H9 (cell line): ENCODE data around the gene FADD. TPM values are rescaled to one million over a fixed set of nuclear protein-coding genes. Genes with fewer than 3 reads are reported as not detected.

Experiments
- DNase-seq: peaks from one replicate; pipeline ENCODE4 v3.0.0-alpha.2; 2017
- H2AFZ ChIP-seq: one replicate; pipeline ENCODE4 v1.6.1; 2013; ENCODE audit warnings: mild to moderate bottlenecking, low read length, control low read depth, moderate library complexity
- H2AK5ac ChIP-seq: 2 replicates; pipeline ENCODE4 v1.6.1; 2013; ENCODE audit warnings: low read length, control low read depth, mixed read lengths; ENCODE audit not compliant: insufficient read length
- H2BK120ac ChIP-seq: one replicate; pipeline ENCODE4 v1.6.1; 2013; ENCODE audit warnings: low read depth, mild to moderate bottlenecking, low read length, control low read depth, inconsistent platforms; ENCODE audit not compliant: poor library complexity, severe bottlenecking
- H2BK12ac ChIP-seq: 2 replicates; pipeline ENCODE4 v1.6.1; 2013; ENCODE audit warnings: low read length, control low read depth, mixed read lengths, low read depth; ENCODE audit not compliant: insufficient read length
- H2BK15ac ChIP-seq: 2 replicates; pipeline ENCODE4 v1.6.1; 2013; ENCODE audit warnings: low read depth, low read length, control low read depth
- H2BK20ac ChIP-seq: one replicate; pipeline ENCODE4 v1.6.1; 2013; ENCODE audit warnings: low read depth, mild to moderate bottlenecking, low read length, control low read depth, inconsistent platforms; ENCODE audit not compliant: poor library complexity, severe bottlenecking
- H2BK5ac ChIP-seq: 2 replicates; pipeline ENCODE4 v1.6.1; 2013; ENCODE audit warnings: low read length, control low read depth, mixed read lengths; ENCODE audit not compliant: insufficient read length
- H3K14ac ChIP-seq: 2 replicates; pipeline ENCODE4 v1.6.1; 2013; ENCODE audit warnings: low read length, control low read depth; ENCODE audit not compliant: insufficient read depth
- H3K18ac ChIP-seq: 2 replicates; pipeline ENCODE4 v1.6.1; 2013; ENCODE audit warnings: low read depth, mild to moderate bottlenecking, mixed read lengths, low read length, control low read depth; ENCODE audit not compliant: insufficient read length
- H3K23ac ChIP-seq: 2 replicates; pipeline ENCODE4 v1.6.1; 2013; ENCODE audit warnings: low read length, control low read depth, mixed read lengths, low read depth; ENCODE audit not compliant: insufficient read length
- H3K23me2 ChIP-seq: 2 replicates; pipeline ENCODE4 v1.6.1; 2013; ENCODE audit warnings: low read depth, mild to moderate bottlenecking, mixed read lengths, low read length, control low read depth; ENCODE audit not compliant: insufficient read length, poor library complexity, severe bottlenecking
- H3K27ac ChIP-seq: 2 replicates; pipeline ENCODE4 v1.5.1; 2013; ENCODE audit warnings: low read length, control low read depth, mixed read lengths, low read depth; ENCODE audit not compliant: insufficient read length
- H3K27me3 ChIP-seq: 2 replicates; pipeline ENCODE4 v1.6.1; 2013; ENCODE audit warnings: low read length, control low read depth, inconsistent platforms; ENCODE audit not compliant: insufficient read depth
- H3K4ac ChIP-seq: 2 replicates; pipeline ENCODE4 v1.6.1; 2013; ENCODE audit warnings: low read depth, mild to moderate bottlenecking, control low read depth, inconsistent platforms, low read length, moderate library complexity
- H3K4me1 ChIP-seq: 2 replicates; pipeline ENCODE4 v1.6.1; 2013; ENCODE audit warnings: low read length, control low read depth, inconsistent platforms; ENCODE audit not compliant: insufficient read depth
- H3K4me2 ChIP-seq: 2 replicates; pipeline ENCODE4 v1.6.1; 2013; ENCODE audit warnings: low read length, control low read depth, mixed read lengths; ENCODE audit not compliant: insufficient read length, insufficient read depth
- H3K56ac ChIP-seq: 2 replicates; pipeline ENCODE4 v1.6.1; 2013; ENCODE audit warnings: low read depth, mild to moderate bottlenecking, mixed read lengths, low read length, control low read depth; ENCODE audit not compliant: insufficient read length
- H3K79me1 ChIP-seq: 2 replicates; pipeline ENCODE4 v1.6.1; 2013; ENCODE audit warnings: low read depth, mild to moderate bottlenecking, moderate library complexity, low read length, control low read depth, inconsistent platforms; ENCODE audit not compliant: insufficient read depth, poor library complexity, severe bottlenecking
- H3K79me2 ChIP-seq: 2 replicates; pipeline ENCODE4 v1.6.1; 2013; ENCODE audit warnings: low read length, control low read depth, inconsistent platforms; ENCODE audit not compliant: insufficient read depth
- H3K9ac ChIP-seq: 2 replicates; pipeline ENCODE4 v1.6.1; 2013; ENCODE audit warnings: low read length, control low read depth, mixed read lengths; ENCODE audit not compliant: insufficient read length; ENCODE audit errors: extremely low read depth
- H3K9me3 ChIP-seq: one replicate; pipeline ENCODE4 v1.6.1; 2013; ENCODE audit warnings: low read depth, low read length, inconsistent platforms; ENCODE audit not compliant: control insufficient read depth
- H3T11ph ChIP-seq: one replicate; pipeline ENCODE4 v1.6.1; 2013; ENCODE audit warnings: mild to moderate bottlenecking, low read length, control low read depth, inconsistent platforms
- H4K20me1 ChIP-seq: one replicate; pipeline ENCODE4 v1.6.1; 2013; ENCODE audit not compliant: control insufficient read depth, insufficient read length, insufficient read depth
- H4K5ac ChIP-seq: 2 replicates; pipeline ENCODE4 v1.6.1; 2013; ENCODE audit warnings: low read depth, mild to moderate bottlenecking, mixed read lengths, low read length, control low read depth; ENCODE audit not compliant: insufficient read length
- H4K8ac ChIP-seq: replicated peaks from 2 replicates; pipeline ENCODE4 v1.6.1; 2013; ENCODE audit warnings: low read length, control low read depth, mixed read lengths, low read depth; ENCODE audit not compliant: insufficient read length
- H4K91ac ChIP-seq: 2 replicates; pipeline ENCODE4 v1.6.1; 2013; ENCODE audit warnings: low read depth, mild to moderate bottlenecking, moderate library complexity, mixed read lengths, low read length, control low read depth; ENCODE audit not compliant: insufficient read length
- H3K27ac Mint-ChIP-seq, 3 experiments: 2 replicates in 2 of 3; 3 replicates in 1 of 3; pipeline ENCODE4 v1.8.0; 2020 to 2021; ENCODE audit warnings: mixed read lengths in 3 of 3, mild to moderate bottlenecking in 1 of 3, moderate library complexity in 1 of 3
- H3K27me3 Mint-ChIP-seq: 2 replicates; pipeline ENCODE4 v1.8.0; 2021; ENCODE audit warnings: low read depth, mild to moderate bottlenecking, moderate library complexity, mixed read lengths
- H3K36me3 Mint-ChIP-seq, 3 experiments: 2 replicates in 2 of 3; 3 replicates in 1 of 3; pipeline ENCODE4 v1.8.0; 2020 to 2021; ENCODE audit warnings: low read depth in 3 of 3, mixed read lengths in 3 of 3; ENCODE audit not compliant: insufficient read depth in 1 of 3
- H3K4me1 Mint-ChIP-seq, 2 experiments: 2 replicates each; pipeline ENCODE4 v1.8.0; 2020; ENCODE audit warnings: mixed read lengths in 2 of 2
- H3K4me3 Mint-ChIP-seq, 2 experiments: 2 replicates in 1 of 2; 3 replicates in 1 of 2; pipeline ENCODE4 v1.8.0; 2020 to 2021; ENCODE audit warnings: mild to moderate bottlenecking in 2 of 2, mixed read lengths in 2 of 2, moderate library complexity in 1 of 2
- H3K9me3 Mint-ChIP-seq, 2 experiments: 2 replicates in 1 of 2; 3 replicates in 1 of 2; pipeline ENCODE4 v1.8.0; 2020; ENCODE audit warnings: mild to moderate bottlenecking in 2 of 2, mixed read lengths in 2 of 2, moderate library complexity in 1 of 2
- CTCF ChIP-seq: fragments of 200-600 bp; sonication (generic); conservative IDR thresholded peaks from 3 replicates; pipeline ENCODE4 v1.8.0; 2021; ENCODE audit warnings: antibody characterized with exemption, mild to moderate bottlenecking
- WGBS: extraction: QIAGEN DNeasy Blood & Tissue Kit; methylation state at CpG from one replicate; pipeline ENCODE4 v1.1.7; 2013; ENCODE audit warnings: missing lambda C conversion rate, low lambda C conversion rate, mixed read lengths; ENCODE audit not compliant: insufficient read length; ENCODE audit errors: extremely low coverage; 5-methylcytosine and 5-hydroxymethylcytosine counted together
- total RNA-seq: library from RNA; stranded (reverse); gene quantifications from 2 replicates; pipeline ENCODE4 v1.2.1, GENCODE V29; 2021

The FADD gene
- total RNA-seq, 1 experiment from 2014 or later: 51.1 TPM

GRCh38 chr11:70169127-70169526 is 34.0 kb upstream of the FADD start:
- no peak overlapping the region for H2BK5ac ChIP-seq
- H3K4ac ChIP-seq: no peak overlapping the region
- no peak overlapping the region for H2BK120ac ChIP-seq
- H3K14ac ChIP-seq: no peak overlapping the region; the same call in 1 of the 2 replicates
- no peak overlapping the region for H2BK20ac ChIP-seq
- no peak overlapping the region for H4K8ac ChIP-seq
- no peak overlapping the region for H2BK15ac ChIP-seq
- H3K4me2 ChIP-seq: no peak overlapping the region
- no peak overlapping the region for H3T11ph ChIP-seq
- TF ChIP-seq CTCF: no peak
- H3K79me1 ChIP-seq: no peaks in the 10 kb centered on the region
- Mint-ChIP-seq H3K36me3 (peaks cover 0 to 5% (median 0%) of the 10 kb centered on the region in 3 experiments; a peak in 1 of 7 replicates), H3K4me3 (no peak overlapping the region), H3K27ac (no peak overlapping the region), H3K27me3 (peaks cover 5% of the 10 kb centered on the region), H3K9me3 (no peaks in the 10 kb centered on the region), H3K4me1 (peaks cover 4 to 7% of the 10 kb centered on the region in 2 experiments)
- H3K79me2 ChIP-seq: no peaks in the 10 kb centered on the region
- H4K20me1 ChIP-seq: no peaks in the 10 kb centered on the region
- H2AFZ ChIP-seq: no peak overlapping the region
- no peak overlapping the region for H3K27ac ChIP-seq
- no peak overlapping the region for H3K56ac ChIP-seq
- H3K23me2 ChIP-seq: no peaks in the 10 kb centered on the region
- H2BK12ac ChIP-seq: no peak overlapping the region
- H3K4me1 ChIP-seq: no peaks in the 10 kb centered on the region
- H4K5ac ChIP-seq: no peak overlapping the region
- WGBS: no CpG with 5 or more reads among the region's 11 CpGs
- H2AK5ac ChIP-seq: no peak overlapping the region
- H3K23ac ChIP-seq: no peak overlapping the region
- H3K9ac ChIP-seq: no peak overlapping the region
- H4K91ac ChIP-seq: no peak overlapping the region
- H3K27me3 ChIP-seq: no peaks in the 10 kb centered on the region
- no peaks in the 10 kb centered on the region for H3K9me3 ChIP-seq
- H3K18ac ChIP-seq: no peak overlapping the region
- DNase-seq: no peak
